ENCODE measurements around the gene ZNRF1. TPM values are rescaled to one million over a fixed set of nuclear protein-coding genes. Genes with fewer than 3 reads are reported as not detected.
"Not testable (repeated sequence)": the region's sequence is repeated elsewhere in the genome, so short reads cannot be mapped to it uniquely, and the experiment has no call there.

The ZNRF1 gene
- total and polyA plus RNA-seq, 2 donors from 2014 or later = 10.8 to 23.1 TPM

GRCh38 chr16:74984194-74984528 lies 14.7 kb upstream of the ZNRF1 start:
- Histone ChIP-seq H3K27ac (ENCODE audit: low read depth in 2 of 2, low read length in 2 of 2) (no peak overlapping the region), H3K9me3 (ENCODE audit: control insufficient read depth in 2 of 3, insufficient read depth in 1 of 3, low read length in 3 of 3) (no peaks in the 10 kb centered on the region), H3K27me3 (ENCODE audit: control insufficient read depth, insufficient read depth, low read length) (no peaks in the 10 kb centered on the region), H3K9ac (ENCODE audit: low read length in 3 of 3) (peak overlapping the region; percentile 86 to 98 (median 96)), H3K36me3 (ENCODE audit: control insufficient read depth in 2 of 3, insufficient read depth in 3 of 3, low read length in 3 of 3) (no peaks in the 10 kb centered on the region), H3K4me1 (ENCODE audit: control insufficient read depth in 2 of 3, insufficient read depth in 2 of 3, low read depth in 1 of 3, low read length in 3 of 3) (peaks cover 0 to 2% (median 0%) of the 10 kb centered on the region in 3 donors), H3K4me3 (ENCODE audit: low read length in 3 of 3) (peak overlapping the region; percentile 95 to 99 (median 97))
- FAIRE-seq (no peak), DNase-seq (no peak)
- intact Hi-C loops (cut with DNase I) = no loop called here
- no peak for TF ChIP-seq CTCF (IDR thresholded peaks at IDR 0.05; ENCODE audit: borderline replicate concordance, extremely low read depth, insufficient read depth)

- Histone ChIP-seq H3K9ac (ENCODE audit: low read length in 3 of 3) (peak within 1 kb of the TSS; percentile 86 to 98 (median 96)), H3K9me3 (ENCODE audit: control insufficient read depth in 2 of 3, insufficient read depth in 1 of 3, low read length in 3 of 3) (no peaks in the 10 kb centered on the region), H3K4me1 (ENCODE audit: control insufficient read depth in 2 of 3, insufficient read depth in 2 of 3, low read depth in 1 of 3, low read length in 3 of 3) (peaks cover 0 to 2% (median 0%) of the 10 kb centered on the region in 3 donors), H3K36me3 (ENCODE audit: control insufficient read depth in 2 of 3, insufficient read depth in 3 of 3, low read length in 3 of 3) (no peaks in the 10 kb centered on the region), H3K27me3 (ENCODE audit: control insufficient read depth, insufficient read depth, low read length) (no peaks in the 10 kb centered on the region), H3K4me3 (ENCODE audit: low read length in 3 of 3) (peak within 1 kb of the TSS; percentile 95 to 99 (median 97)), H3K27ac (ENCODE audit: low read depth in 2 of 2, low read length in 2 of 2) (peak within 1 kb of the TSS; percentile 52 to 78)
- DNase-seq (peak; percentile 99 to 100 (median 99)), FAIRE-seq (peak; percentile 80)
- no peak for TF ChIP-seq CTCF (IDR thresholded peaks at IDR 0.05; ENCODE audit: borderline replicate concordance, extremely low read depth, insufficient read depth)
- intact Hi-C loops (cut with DNase I) = no loop called here
Observed at GRCh38 chr16:74984529-74985296, 14.1 kb upstream of the ZNRF1 start, which contains the start of gene WDR59. TSS of gene WDR59 (minus strand) at chr16:74985123. CDS start at chr16:74985017, 106 bp downstream.

GRCh38 chr16:74987027-74987681 lies 11.7 kb upstream of the ZNRF1 start:
- intact Hi-C loops (cut with DNase I) = no loop called here
- H3K4me3 ChIP-seq (ENCODE audit: low read length in 3 of 3) = no peak overlapping the region
- DNase-seq = no peak
- no peaks in the 10 kb centered on the region for H3K36me3 ChIP-seq (ENCODE audit: control insufficient read depth in 2 of 3, insufficient read depth in 3 of 3, low read length in 3 of 3)
- H3K27me3 ChIP-seq (ENCODE audit: control insufficient read depth, insufficient read depth, low read length) = no peaks in the 10 kb centered on the region
- TF ChIP-seq CTCF (IDR thresholded peaks at IDR 0.05; ENCODE audit: borderline replicate concordance, extremely low read depth, insufficient read depth) = no peak
- FAIRE-seq = no peak
- peaks cover 0 to 10% (median 6%) of the 10 kb centered on the region in 3 donors for H3K4me1 ChIP-seq (ENCODE audit: control insufficient read depth in 2 of 3, insufficient read depth in 2 of 3, low read depth in 1 of 3, low read length in 3 of 3)
- H3K9me3 ChIP-seq (ENCODE audit: control insufficient read depth in 2 of 3, insufficient read depth in 1 of 3, low read length in 3 of 3) = no peaks in the 10 kb centered on the region
- H3K27ac ChIP-seq (ENCODE audit: low read depth in 2 of 2, low read length in 2 of 2) = no peak overlapping the region
- no peak overlapping the region for H3K9ac ChIP-seq (ENCODE audit: low read length in 3 of 3)

GRCh38 chr16:74989864-74990263 lies 9.0 kb upstream of the ZNRF1 start:
- H3K27ac ChIP-seq (ENCODE audit: low read depth in 2 of 2, low read length in 2 of 2); H3K27me3 ChIP-seq (ENCODE audit: control insufficient read depth, insufficient read depth, low read length); intact Hi-C loops (cut with DNase I); DNase-seq; FAIRE-seq; H3K9ac ChIP-seq (ENCODE audit: low read length in 3 of 3); H3K9me3 ChIP-seq (ENCODE audit: control insufficient read depth in 2 of 3, insufficient read depth in 1 of 3, low read length in 3 of 3); H3K4me3 ChIP-seq (ENCODE audit: low read length in 3 of 3); H3K36me3 ChIP-seq (ENCODE audit: control insufficient read depth in 2 of 3, insufficient read depth in 3 of 3, low read length in 3 of 3): not testable (repeated sequence)
- H3K4me1 ChIP-seq (ENCODE audit: control insufficient read depth in 2 of 3, insufficient read depth in 2 of 3, low read depth in 1 of 3, low read length in 3 of 3) = peaks cover 0 to 15% (median 6%) of the 10 kb centered on the region in 3 donors
